Non-pigmented ciliary epithelial cell (primary cell): ENCODE results near the gene USP49.
"Not testable (repeated sequence)": the region's sequence is repeated elsewhere in the genome, so short reads cannot be mapped to it uniquely, and the experiment has no call there.

Source experiments
- DNase-seq: peaks from one replicate; pipeline ENCODE4 v3.0.0-alpha.2; 2010; ENCODE audit warnings: low read depth

USP49 gene

DNA sequence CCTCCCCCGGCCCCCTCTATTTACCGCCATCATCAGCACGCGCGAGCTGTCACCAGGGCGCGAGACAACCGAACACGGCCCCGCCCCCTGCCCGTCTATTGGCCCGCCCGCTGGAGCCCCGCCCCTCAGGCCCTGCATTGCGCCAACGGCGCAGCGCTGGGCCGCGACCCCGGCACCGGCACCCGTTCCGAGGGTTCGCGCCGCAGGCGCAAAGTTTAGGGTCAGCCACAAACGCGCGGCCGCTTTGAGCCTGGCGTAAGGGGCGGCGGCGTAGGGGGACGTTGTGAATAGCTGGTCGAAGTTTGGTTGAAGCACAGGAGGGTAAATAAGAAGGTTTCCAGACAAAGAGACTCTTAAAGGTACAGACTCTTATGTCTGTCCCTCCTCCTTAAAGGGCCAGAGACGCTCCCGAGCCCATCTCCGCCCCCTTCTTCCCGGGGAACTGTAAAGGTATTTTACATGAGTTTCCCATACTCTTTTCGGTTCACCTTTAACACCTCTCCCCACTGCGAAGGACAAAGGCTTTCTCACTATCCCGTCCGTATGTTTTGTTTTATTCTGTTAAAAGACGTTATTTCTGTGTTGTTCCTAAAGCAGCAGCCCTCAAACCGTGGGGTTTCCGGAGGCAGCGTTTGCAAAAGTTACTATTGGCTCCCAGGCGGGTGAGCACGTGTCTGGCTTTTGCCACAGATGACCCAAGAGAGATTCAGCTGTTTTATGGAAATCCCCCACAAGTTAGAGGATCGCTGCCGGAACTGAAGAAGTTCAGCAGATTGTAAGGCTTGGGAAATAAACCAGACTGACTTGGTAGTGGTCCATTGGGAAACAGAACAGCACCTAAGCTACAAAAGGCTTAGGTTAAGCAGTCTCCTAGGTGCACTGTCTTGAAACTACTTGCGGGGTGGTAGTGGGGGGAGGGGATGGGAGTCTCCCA lies at the start of gene USP49:
Gene USP49, minus strand, starts transcription at position 76 of the 934 bp plus-strand sequence. CDS start 88,392 bp downstream, outside the sequence.
- DNase-seq: peak; percentile 40

DNA sequence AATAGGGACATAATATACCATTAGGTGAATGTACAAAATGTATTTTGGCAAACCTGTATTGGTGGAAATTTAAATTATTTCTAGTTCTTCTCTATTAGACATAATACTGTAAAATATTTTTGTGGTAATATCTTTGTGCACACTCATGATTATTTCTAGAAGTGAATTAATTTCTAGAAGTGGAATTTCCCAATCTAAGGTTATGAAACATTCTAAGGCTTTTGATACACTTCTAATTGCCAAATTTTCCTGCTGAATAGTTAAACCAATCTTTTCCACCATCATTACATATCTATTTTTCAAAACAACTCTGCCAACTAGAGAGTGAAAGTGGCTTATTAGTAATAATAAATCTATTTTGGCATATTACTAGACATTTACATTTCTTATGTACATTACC lies 48.3 kb upstream of the USP49 start:
- no peak for DNase-seq

DNA sequence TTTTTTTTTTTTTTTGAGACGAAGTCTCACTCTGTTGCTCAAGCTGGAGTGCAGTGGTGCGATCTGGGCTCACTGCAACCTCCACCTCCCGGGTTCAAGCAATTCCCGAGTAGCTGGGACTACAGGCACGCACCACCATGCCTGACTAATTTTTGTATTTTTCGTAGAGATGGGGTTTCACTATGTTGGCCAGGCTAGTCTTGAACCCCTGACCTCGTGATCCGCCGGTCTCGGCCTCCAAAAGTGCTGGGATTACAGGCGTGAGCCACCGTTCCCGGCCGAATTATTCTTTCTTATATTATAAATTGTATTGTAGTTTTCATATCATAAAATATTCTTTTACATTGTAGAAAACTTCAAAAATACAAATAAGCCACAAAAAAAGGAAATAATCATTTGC lies 47.7 kb upstream of the USP49 start:
- DNase-seq: not testable (repeated sequence)

DNA sequence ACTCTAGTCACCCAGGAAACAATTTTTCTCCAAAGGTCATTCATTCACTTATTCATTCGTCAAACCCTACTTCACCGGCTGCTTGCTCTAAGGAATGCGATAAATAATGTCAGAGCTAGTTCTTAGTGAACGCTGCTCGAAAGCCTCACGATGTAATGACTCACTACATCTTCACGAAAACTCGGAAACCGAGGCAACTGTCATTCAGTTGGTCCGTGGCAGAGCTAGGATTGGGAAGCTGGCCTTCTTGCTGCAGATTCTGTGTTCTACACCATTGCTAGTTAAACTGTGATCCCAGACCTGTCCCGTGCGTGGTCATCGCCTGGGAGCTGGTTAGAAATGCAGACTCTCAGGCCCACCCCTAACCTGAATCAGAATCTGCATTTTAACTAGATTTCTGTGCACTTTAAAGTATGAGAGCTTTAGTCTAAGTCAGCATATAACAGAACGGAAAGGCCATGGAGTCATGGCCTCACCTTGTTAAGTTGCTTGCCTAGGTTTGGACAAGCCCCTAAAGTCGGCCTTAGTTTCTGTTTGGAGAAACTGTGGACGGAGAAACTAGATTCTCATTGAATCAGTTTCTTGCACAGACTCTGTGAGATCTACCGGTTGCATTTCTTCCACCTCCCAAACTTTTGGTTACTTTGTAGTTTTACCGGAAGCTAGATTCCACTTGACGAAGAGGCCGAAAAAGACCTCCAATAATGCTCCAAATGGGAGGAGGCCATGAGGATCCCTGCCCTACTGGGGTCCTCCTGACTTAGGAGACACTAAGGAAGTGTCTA lies 47.1 kb upstream of the USP49 start:
- peak; percentile 71 for DNase-seq

DNA sequence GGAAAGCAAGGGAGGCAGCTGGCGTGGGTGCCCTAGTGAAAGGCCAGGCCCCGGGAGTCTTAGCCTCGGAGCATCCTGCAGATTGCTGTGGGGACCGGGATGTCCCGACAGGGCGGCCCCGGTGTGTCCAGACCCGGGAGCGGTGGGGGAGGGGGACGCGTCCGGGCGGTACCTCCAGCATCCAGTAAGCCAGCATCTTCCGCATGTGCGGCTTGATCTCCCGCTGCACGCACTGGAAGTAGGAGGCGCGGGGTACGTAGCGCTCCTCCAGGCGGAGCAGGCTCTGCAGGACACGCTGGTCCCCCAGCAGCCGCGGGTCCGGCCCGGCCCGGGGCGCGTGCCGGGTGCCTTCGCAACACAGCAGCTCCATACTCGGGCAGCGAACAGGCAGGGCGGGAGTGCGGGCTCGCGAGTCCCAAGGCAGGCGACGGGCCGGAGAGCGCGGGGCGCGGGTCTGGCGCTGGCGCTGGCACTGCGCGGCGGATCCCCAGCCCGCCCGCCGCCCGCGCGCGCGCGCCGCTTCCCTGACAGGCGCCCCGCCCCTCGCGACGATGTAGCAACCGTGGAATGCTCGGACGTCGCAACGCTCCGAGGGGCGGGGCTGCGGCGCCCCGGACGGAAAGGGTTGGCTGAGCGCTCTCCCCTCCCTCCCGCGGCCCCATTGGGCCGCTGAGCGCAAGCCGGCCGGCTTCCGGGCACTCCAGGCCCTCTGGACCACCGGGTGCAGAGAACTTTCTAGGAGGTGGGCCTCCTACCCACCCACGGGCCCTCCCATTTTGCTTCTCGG lies 46.3 kb upstream of the USP49 start, which contains the start of gene CCND3:
Gene CCND3, minus strand, starts transcription at position 529 of the 787 bp plus-strand sequence. Its CDS starts 159 bp downstream, at position 370.
- DNase-seq: peak; percentile 54

DNA sequence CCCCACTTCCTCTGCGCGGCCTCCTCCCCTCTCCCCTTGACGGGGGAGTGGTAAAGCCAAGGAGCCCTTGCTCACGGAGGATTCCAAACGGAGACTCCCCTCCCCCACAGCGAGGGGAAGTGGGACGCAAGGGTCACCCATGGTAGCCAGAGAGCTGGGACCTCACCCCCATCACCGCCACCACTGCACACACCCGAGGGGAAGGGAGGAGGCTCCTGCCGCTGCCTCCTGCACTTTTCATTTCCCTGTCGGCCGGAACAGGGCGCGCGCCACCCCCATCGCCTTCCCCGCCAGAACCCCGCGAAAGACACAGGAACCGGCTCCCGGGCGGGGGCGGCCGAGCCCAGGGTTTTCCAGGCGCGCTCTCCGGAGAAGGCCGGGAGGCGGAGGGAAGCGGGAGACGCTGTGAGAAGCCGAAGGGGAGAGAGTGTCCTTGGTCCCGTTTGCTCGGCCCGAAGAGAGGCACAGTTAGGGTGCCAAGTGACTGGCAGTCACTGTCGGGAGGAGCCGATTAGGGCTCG lies 45.6 kb upstream of the USP49 start:
- DNase-seq: no peak

DNA sequence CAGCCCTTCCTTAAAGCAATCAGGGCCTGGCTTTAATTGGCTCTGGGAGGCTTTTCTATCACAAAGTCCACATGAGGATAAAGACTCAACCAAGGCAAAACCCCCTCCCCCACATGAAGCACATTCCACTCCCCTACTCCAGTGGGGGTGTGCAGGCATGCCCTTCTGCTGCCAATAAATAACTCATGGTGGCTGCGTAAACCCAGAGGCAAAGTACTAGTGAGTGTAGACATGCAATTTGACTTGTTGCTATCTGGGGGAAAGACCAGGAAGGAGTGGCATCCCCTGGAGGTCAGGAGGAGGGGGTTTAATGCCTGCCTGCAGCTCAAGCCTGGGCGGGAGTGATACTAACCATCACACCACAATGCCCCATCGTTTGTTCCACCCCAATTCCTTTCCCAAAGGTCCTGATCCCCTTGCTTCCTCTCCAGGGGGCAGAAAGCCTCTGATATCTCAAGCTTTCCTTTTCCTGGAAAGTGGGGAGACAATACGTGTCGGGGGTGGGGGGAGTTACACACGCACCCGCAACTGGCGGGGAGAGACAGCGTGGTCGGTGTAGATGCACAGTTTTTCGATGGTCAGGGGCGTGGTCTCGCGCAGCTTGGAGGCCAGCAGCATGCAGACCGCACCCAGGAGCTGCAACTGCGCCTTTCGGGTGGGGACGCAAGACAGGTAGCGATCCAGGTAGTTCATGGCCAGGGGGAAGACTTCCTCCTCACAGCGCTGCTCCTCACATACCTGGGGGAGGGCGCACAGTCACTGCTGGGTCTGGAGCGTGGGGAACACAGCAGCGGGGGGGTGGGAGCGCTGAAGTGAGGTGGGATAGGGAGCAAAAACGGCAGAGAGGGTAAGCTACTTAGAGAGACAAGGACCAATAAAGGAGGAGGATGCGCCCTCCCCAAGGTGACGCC lies 44.9 kb upstream of the USP49 start:
- DNase-seq: no peak

DNA sequence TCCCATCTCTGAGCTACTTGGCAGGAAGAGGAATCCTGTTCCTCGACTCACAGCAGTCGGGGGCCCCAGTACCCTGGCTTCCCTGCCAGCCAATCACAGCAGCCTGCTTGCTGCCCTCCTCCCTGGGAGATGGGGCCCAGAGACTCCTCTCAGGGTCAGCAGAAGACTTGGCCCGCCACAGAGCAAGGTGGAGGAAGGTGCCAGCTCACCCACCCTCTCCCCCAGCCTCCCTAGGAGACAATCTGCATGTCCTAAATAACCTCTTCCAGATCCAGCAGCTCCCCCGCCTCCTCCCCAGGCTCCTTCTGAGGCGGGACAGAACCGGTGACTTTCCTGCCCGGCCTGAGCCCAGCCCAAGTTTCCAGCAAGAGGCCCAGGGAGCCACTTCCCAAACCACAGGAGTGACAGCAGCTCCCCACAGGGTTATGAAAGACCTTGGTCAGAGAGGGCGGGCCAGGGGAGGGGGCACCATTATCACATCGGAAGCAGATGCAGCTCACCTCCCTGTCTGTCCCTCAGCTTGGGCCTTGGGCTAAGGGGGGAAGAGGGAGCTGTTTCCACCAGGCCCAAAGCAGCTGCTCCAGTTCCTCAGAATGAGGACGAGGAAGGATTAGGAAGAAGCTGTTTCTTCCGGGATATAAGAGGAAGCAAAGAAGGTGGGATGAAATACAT lies 44.1 kb upstream of the USP49 start:
- no peak for DNase-seq

DNA sequence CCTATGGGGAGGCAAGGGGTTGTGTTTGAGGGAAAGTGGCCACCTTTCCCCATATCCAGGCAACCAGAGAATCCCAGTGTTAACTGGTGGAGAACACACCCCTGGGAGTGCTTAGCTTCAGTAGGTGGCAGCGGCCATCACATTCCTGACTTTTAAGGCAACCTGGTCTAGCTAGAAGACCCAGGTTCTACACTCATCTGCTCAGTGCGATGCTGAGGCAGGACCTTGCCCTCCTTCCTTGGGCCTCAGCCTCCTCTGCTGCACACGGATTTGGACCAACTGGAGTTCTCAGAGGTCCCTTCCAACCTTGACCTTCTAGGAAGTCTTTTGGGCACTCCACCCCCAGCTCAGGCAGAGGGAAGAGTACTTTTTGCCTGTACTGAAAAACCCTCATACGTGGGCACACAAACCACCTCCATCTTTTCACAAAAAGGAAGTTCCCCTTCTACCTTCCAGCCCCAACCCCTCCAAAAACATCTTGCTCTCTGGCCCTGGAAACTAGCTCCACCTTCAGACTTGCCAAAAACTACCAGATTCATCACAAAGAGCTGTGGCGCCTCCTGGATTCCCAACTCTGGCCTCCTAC lies 43.5 kb upstream of the USP49 start:
- DNase-seq: no peak

DNA sequence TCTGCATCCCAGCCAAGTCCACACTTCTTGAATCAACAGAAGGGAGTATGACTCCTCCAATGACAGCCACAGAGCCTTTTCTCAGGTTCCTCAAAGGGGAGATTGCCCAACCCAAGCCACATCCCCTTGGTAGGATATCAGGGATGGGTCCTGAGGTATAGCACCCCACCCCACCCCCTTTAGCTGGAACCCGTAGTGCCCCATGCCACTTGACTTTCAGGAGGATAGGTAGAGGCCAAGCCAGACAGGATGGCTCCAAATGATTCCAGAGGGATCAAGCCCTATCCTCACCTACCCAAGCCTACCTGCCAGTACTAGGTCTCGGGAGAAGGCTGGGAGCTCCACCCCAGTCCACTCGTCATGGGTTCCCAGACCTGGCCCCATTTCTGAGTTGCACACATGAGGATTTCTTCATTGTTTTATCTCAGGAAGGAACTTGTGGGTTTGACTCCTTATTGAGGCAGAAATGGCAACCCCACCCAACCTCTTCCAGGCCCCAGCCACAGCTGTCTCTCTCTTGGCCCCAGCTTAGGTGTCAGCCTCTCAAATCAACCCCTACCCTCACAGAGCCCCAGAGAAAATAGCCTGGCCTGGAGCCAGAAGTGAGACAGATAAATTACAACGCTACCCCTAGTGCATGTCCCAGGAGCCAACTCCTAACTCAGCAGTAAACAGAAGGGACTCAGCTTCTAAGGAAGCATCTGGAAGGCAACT lies 42.8 kb upstream of the USP49 start:
- DNase-seq: no peak

DNA sequence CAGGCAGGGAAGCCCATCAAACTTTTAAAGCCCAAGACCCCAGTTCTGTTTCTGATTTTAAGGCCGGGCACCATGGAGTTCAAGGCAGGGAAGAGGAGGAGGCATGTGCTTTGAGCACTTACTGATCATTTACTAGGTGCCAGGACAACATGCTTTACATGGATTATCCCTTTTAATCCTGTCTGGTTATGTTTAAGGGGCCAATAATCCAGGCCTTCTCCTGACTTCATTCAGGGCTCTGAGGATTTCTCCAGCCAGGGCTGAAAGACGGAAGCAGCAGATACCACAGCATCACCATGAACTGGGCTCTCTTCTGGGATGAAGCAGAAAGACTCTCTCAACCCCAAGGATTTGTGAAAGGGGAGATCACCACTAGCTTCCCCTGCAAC lies 42.3 kb upstream of the USP49 start:
- DNase-seq: no peak

DNA sequence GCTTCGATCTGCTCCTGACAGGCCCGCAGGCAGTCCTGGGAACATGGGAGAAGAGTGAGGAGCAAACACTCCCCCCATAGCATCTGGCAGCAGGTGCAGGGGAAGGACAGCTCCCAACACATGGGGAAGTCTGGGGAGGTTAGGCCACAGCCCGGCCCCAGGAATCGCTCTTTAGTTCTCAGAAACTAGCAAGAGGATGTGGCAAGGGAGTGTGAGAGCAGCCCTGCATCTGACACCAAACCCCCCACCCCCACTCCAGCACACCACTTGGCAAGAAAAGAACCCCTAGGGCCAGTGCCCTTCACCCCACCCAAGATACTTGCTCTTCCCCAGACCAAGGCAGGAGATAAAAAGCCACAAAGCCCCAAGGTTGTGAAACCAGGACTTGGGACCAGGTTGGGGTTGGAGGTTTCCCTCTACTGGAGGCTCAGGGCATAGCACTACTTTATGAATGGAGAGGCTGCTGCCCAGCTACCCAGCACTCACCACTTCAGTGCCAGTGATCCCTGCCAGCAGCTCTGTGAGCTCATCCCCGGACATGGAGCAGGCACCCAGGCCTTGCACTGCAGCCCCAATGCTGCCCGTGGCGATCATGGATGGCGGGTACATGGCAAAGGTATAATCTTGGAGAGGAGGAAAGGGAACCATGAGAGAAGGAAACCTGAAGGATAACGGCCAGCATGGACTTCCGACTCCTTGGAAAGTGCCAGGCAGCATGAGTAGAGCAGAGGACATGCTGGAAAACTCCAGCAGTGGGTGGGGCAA lies 41.1 kb upstream of the USP49 start:
- DNase-seq: peak; percentile 60

DNA sequence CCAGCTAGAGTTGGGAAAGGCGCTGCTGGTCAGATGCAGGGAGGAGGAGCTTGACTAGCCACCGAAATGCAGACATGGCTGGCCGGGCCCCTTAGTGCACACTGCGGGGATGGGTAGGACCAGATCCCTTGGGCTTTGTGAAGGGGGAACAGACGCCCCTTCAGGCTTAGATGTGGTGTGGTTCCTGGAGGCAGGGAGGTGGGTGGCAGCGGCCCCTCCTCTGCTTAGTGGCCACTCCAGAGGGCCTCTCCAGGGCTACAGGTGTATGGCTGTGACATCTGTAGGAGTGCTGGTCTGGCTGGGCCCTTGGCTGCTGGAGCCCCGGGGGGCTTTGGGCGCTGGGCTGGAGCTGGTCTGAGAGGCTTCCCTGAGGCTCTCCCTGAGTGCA lies 40.5 kb upstream of the USP49 start:
- DNase-seq: no peak

DNA sequence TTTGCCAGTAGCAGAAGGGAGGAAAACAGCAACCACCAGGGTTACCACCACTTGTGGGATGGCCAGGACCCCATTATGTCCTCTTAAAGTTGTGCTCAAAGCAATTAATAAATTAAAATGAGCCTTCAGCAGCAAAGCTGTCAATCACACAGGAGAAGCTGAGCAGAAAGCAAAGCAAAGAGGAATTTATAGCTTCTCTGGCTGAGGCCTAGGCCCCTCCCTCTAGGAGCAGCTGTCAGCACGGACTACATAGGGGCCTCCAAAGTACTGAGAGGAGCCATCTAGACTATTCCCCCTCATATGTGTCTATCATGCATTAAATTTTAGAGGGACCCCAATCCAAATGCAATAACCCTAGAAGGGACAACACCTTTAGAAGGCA lies 40.0 kb upstream of the USP49 start:
- no peak for DNase-seq

DNA sequence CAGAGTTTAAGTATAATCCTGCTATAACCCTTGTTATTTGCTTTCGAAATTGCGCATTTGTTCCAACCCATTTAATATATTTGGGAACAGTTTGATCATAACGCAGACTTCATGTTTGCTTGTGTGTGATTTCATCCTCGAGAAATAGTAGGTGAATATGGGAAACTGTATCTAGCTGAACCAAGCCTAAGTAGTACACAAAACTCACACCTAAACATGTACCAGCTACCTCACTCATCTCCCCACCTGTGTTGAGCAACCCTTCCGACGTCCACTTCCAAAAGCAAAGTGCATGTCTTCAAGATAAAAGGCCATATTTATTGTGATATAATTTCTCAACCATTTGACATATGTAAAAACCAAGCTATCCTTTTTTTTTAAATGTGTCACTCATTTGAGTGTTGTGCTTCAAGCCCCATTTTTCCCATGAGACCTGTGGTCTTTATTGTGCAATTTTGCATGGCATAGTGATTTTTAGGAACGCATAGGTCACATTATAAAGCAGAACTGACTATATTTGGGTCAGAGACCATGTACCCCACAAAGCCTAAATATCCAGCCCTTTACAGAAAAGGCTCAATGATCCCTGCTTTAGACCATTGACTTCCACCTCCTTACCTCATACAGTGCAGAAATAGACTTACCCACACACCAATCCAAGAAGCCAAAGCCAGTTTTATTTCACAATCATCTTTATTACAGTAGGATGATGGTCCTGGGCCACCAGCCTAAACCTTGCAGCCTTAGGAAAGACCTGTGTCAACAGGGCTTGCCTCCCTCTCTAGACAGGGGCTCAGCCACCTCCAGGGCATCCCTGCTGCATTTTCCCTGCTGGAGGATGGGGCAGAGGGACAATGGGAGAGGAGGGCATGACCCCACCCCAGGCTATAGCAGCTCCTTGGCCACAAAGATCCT lies 39.4 kb upstream of the USP49 start:
- no peak for DNase-seq

DNA sequence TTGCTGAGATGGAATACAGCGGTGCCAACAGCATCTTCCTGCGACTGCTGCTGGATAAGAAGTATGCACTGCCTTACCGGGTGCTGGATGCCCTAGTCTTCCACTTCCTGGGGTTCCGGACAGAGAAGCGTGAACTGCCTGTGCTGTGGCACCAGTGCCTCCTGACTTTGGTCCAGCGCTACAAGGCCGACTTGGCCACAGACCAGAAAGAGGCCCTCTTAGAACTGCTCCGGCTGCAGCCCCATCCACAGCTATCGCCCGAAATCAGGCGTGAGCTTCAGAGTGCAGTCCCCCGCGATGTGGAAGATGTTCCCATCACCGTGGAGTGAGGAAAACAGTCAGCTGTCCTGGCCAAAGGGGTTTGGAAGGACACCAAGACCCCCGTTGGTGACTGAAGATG lies 37.2 kb upstream of the USP49 start:
- no peak for DNase-seq

DNA sequence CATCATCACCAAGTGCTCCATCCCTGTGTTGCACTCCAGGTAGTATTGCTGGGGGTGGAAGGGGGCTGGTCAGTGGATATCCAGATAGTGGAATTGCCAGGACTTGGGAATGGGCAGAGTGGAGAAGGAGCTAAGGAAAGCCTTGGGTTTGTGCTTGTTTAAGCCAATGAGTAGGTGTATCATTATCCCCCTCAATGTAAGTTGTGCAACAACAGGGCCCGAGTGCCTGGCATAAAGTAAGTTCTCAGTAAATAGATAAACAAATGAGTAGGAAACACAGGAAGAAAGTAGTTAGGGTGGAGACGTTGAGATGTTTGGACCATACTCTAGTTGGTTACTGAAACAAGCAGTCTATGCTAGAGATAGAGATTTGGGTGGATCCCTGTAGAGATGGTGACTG lies 36.6 kb upstream of the USP49 start:
- DNase-seq: no peak
